DMS153 treated with DMSO at 0.1 percent for 48 hours (cell line): ENCODE data around the gene MISP.

Experiments used
- DNase-seq: peaks from one replicate; lab custom pipeline; 2025; ENCODE audit not compliant: unreplicated experiment; lab: John Stamatoyannopoulos, UW

The MISP gene

GRCh38 chr19:806815-807421 lies 56.0 kb downstream of the MISP start:
- no peak for DNase-seq

GRCh38 chr19:807627-808422 lies 56.9 kb downstream of the MISP start:
- DNase-seq: no peak

GRCh38 chr19:808423-808775 lies 57.5 kb downstream of the MISP start:
- no peak for DNase-seq

GRCh38 chr19:810077-810855 lies 59.4 kb downstream of the MISP start:
- DNase-seq: no peak

- no peak for DNase-seq
These were observed 60.1 kb downstream of the MISP start for GRCh38 chr19:810883-811489.

GRCh38 chr19:811506-812048 lies 60.7 kb downstream of the MISP start:
- DNase-seq: no peak

GRCh38 chr19:812049-812746 lies 61.3 kb downstream of the MISP start:
- DNase-seq: no peak

- DNase-seq: no peak
These were observed 61.9 kb downstream of the MISP start for GRCh38 chr19:812747-813218.

GRCh38 chr19:813219-814151 lies 62.6 kb downstream of the MISP start:
- DNase-seq: no peak
